ENCODE data around the gene KRT37.
A peak's percentile ranks its signal among the peaks of the same experiment; 100 is the strongest.

The KRT37 gene

DNA sequence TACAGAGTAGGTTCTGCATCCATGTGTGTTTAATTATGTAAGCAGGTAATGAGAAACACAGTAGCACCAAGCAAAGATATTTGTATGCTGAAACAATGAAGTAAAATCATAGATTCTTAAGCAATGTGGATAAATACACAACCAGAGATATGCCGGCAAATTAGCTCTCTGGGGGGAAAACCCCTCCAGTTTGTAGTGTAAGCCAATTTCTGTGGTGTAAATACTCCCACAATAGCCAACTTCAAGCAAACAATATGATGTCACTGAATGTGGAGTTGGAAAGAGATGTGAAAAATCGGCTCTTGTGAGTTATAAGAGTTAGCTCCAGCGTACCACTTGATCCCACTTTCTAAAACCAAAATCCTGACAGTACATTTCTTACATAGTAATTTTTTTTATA is 20.3 kb upstream of the KRT37 start:
- ChIA-PET CTCF (interaction anchor here (0.8 kb wide), 1 partner anchor 11 kb away, joined by 3 read pairs; no protein-coding TSS in a partner anchor), POLR2A (interaction anchor here (0.5 kb wide), 1 partner anchor 1127 kb away, joined by 3 read pairs; no protein-coding TSS in a partner anchor)

DNA sequence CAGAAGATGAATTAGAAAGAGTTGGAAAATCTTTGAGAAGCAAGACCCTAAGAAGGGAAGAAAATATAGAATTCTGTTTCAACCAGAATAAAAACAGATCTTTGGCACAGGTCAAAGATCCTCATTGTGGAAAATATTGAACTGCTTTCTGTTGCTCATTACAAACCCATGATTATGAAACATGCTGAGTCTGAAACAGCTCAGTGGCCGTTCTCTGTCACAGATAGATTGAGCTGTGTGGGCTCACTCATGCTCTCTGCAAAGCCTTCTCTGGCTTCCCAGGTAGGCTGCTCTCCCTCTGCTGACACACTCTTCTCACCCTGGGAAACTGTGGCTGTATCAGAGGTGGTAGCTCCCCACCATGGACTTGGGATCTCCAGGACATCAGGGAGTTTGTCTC is 19.8 kb upstream of the KRT37 start:
- no peak overlapping the region for H3K4me3 ChIP-seq (ENCODE audit: low read depth, low read length)
- POLR2A ChIA-PET, result interaction anchor here (0.5 kb wide), 1 partner anchor 1126 kb away, joined by 3 read pairs; no protein-coding TSS in a partner anchor
- no peak for TF ChIP-seq IKZF3 (tag by site-specific recombination; IDR thresholded peaks at IDR 0.05)
- no peak for TF ChIP-seq ZFHX2 (tag by site-specific recombination; conservative IDR thresholded peaks at IDR 0.05)
- TF ChIP-seq YY1 (tag by site-specific recombination; IDR thresholded peaks at IDR 0.05), result no peak
- no peak for TF ChIP-seq ZNF530 (tag by site-specific recombination; IDR thresholded peaks at IDR 0.05; ENCODE audit: low read depth)
- no peak for TF ChIP-seq ZNF223 (tag by site-specific recombination; IDR thresholded peaks at IDR 0.05)
- no peak for TF ChIP-seq CTCF (tag by site-specific recombination; IDR thresholded peaks at IDR 0.05)
- TF ChIP-seq GLI4 (tag by site-specific recombination; IDR thresholded peaks at IDR 0.05), result no peak
- no peak for TF ChIP-seq MEIS1 (CRISPR knock-in tag; IDR thresholded peaks at IDR 0.05; ENCODE audit: borderline replicate concordance)
- TF ChIP-seq ZNF391 (tag by site-specific recombination; IDR thresholded peaks at IDR 0.05; ENCODE audit: borderline replicate concordance, low read depth), result no peak
- TF ChIP-seq, protein P1, sequence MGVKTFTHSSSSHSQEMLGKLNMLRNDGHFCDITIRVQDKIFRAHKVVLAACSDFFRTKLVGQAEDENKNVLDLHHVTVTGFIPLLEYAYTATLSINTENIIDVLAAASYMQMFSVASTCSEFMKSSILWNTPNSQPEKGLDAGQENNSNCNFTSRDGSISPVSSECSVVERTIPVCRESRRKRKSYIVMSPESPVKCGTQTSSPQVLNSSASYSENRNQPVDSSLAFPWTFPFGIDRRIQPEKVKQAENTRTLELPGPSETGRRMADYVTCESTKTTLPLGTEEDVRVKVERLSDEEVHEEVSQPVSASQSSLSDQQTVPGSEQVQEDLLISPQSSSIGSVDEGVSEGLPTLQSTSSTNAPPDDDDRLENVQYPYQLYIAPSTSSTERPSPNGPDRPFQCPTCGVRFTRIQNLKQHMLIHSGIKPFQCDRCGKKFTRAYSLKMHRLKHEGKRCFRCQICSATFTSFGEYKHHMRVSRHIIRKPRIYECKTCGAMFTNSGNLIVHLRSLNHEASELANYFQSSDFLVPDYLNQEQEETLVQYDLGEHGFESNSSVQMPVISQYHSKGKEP (tag by site-specific recombination; IDR thresholded peaks at IDR 0.05), result no peak
- TF ChIP-seq ZNF324 (tag by site-specific recombination; IDR thresholded peaks at IDR 0.05), result no peak
- TF ChIP-seq ZBTB8A (tag by site-specific recombination; IDR thresholded peaks at IDR 0.05), result no peak
- TF ChIP-seq MZF1 (tag by site-specific recombination; IDR thresholded peaks at IDR 0.05; ENCODE audit: borderline replicate concordance), result no peak
- no peak for TF ChIP-seq ZNF548 (tag by site-specific recombination; IDR thresholded peaks at IDR 0.05)
- H3K4me1 ChIP-seq (ENCODE audit: control insufficient read depth, insufficient read depth, low read length), result no peaks in the 10 kb centered on the region
- CTCF ChIA-PET, result interaction anchor here (0.5 to 1.6 kb wide), 4 partner anchors 11 to 224 kb away, joined by 3 to 7 read pairs (median 4); no protein-coding TSS in a partner anchor
- H3K9me3 ChIP-seq (ENCODE audit: control insufficient read depth, insufficient read depth, low read depth, low read length), result no peaks in the 10 kb centered on the region
- H3K27ac ChIP-seq (ENCODE audit: extremely low read depth, low read depth, low read length), result no peak overlapping the region
- no peaks in the 10 kb centered on the region for H3K36me3 ChIP-seq (ENCODE audit: control insufficient read depth in 2 of 2, insufficient read depth in 1 of 2, low read length in 2 of 2)

More for the DNA sequence above, 20.3 kb upstream of the KRT37 start:
- Histone ChIP-seq H3K27ac (ENCODE audit: extremely low read depth, low read depth, low read length) (no peak overlapping the region), H3K36me3 (ENCODE audit: control insufficient read depth in 2 of 2, insufficient read depth in 1 of 2, low read length in 2 of 2) (no peaks in the 10 kb centered on the region), H3K4me1 (ENCODE audit: control insufficient read depth, insufficient read depth, low read length) (no peaks in the 10 kb centered on the region), H3K9me3 (ENCODE audit: control insufficient read depth, insufficient read depth, low read depth, low read length) (no peaks in the 10 kb centered on the region), H3K4me3 (ENCODE audit: low read depth, low read length) (no peak overlapping the region)
- TF ChIP-seq PRDM4 (tag by site-specific recombination; IDR thresholded peaks at IDR 0.05), result no peak
- peak; percentile 92 for TF ChIP-seq ZNF112 (tag by site-specific recombination; IDR thresholded peaks at IDR 0.05)

DNA sequence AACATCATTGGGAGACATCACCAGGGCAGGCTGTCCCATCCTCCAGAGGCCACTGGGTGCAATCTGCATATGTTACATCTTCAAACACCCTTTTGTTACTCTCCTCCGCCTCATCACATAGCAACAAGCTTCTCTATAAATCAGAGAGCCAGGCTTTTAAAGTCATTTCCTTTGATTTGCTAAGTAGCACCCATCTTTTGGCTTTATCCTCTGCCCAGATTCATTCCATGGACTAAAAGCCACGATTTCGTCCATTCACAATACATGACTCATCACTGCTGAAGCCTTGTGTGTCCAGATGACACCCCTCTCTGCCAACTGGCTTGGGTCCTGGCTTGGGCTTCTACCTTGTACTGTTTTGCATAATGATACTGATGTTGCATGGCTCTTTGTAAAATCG is 18.4 kb upstream of the KRT37 start:
- CTCF ChIA-PET, result interaction anchor here (0.6 to 1.6 kb wide), 4 partner anchors 16 to 508 kb away, joined by 3 to 7 read pairs (median 4); no protein-coding TSS in a partner anchor
- H3K4me1 ChIP-seq (ENCODE audit: control insufficient read depth, insufficient read depth, low read length), result no peaks in the 10 kb centered on the region
- H3K27ac ChIP-seq (ENCODE audit: extremely low read depth, low read depth, low read length), result no peak overlapping the region
- TF ChIP-seq GLIS1 (tag by site-specific recombination; IDR thresholded peaks at IDR 0.05), result no peak
- no peak for TF ChIP-seq INSM2 (tag by site-specific recombination; IDR thresholded peaks at IDR 0.05)
- TF ChIP-seq ZNF37A (tag by site-specific recombination; IDR thresholded peaks at IDR 0.05), result no peak
- no peak for TF ChIP-seq ZNF174 (tag by site-specific recombination; IDR thresholded peaks at IDR 0.05)
- TF ChIP-seq PRDM1 (tag by site-specific recombination; IDR thresholded peaks at IDR 0.05), result no peak
- no peaks in the 10 kb centered on the region for H3K9me3 ChIP-seq (ENCODE audit: control insufficient read depth, insufficient read depth, low read depth, low read length)
- no peak overlapping the region for H3K4me3 ChIP-seq (ENCODE audit: low read depth, low read length)
- POLR2A ChIA-PET, result no interaction called here
- H3K36me3 ChIP-seq (ENCODE audit: control insufficient read depth in 2 of 2, insufficient read depth in 1 of 2, low read length in 2 of 2), result no peaks in the 10 kb centered on the region
